GM19463 (cell line): ENCODE results near the gene RARS2.

Experiments
- ATAC-seq: cut with Tn5 transposase; IDR thresholded peaks from one replicate; pipeline ENCODE4 v1.9.1; 2021; ENCODE audit warnings: mild to moderate bottlenecking, moderate library complexity; ENCODE audit not compliant: unreplicated experiment

The RARS2 gene

DNA sequence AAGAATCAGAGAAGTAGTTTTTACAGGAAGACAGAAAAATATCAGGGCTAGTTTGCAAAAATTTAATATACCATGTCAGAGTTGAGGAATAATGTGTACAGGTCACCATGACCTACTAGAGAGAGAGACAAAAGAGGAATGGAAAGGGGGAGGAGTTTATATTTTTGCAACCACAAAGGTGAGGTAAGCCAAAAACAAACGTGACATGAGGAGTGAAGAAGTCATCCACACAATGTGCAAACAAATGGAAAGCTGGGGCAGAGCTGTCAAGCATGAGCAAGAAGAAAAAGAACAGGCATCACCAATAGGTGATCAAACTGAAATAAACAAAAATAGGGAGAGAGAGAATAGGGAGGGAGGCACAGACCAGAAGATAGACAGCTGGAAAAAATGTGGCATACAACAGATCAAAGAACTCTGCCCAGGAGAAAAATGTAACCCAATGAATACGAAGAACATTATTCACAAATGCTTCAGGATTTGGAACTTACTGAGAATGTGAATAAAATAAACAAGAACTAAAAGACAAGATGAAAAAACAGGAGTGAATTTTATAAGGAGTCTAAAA, 15.5 kb downstream of the RARS2 start:
- ATAC-seq, result no peak

GRCh38 chr6:87573307-87574024, 16.3 kb downstream of the RARS2 start:
- ATAC-seq, result no peak

DNA sequence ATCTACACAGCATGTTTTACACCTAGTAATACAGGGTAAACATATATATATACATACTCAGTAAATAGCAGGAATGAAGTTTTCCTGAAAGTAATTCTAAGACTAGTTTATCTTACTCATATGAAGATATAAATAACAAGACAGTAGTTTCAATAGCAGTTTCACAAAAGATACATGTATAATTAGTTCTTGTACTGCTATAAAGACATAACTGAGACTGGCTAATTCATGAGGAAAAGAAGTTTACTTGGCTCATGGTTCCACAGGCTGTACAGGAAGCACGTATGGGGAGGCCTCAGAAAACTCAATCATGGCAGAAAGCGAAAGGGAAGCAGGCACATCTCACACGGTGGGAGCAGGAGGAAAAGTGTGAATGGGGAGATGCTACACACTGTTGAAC, 16.9 kb downstream of the RARS2 start:
- no peak for ATAC-seq

DNA sequence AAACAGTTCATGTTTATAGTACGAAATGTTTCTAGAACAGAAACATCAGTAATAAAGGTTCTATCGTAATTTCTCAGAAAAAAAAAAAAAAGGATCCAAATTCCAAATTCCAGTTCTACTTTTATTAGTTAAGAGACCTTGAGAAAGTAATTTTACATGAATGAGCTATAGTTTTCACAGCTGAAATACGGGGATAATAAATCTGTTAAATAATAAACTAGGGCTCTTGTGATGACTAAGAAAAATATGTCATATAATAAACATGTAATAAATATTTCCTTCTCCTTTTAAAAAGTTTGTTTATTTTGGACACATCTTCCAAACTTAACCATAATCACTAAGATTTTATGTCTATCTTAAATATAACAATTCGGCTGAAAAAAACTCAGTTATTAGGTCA, 17.8 kb downstream of the RARS2 start:
- ATAC-seq, result no peak

GRCh38 chr6:87561017-87561416, 28.8 kb downstream of the RARS2 start:
- ATAC-seq, result no peak

DNA sequence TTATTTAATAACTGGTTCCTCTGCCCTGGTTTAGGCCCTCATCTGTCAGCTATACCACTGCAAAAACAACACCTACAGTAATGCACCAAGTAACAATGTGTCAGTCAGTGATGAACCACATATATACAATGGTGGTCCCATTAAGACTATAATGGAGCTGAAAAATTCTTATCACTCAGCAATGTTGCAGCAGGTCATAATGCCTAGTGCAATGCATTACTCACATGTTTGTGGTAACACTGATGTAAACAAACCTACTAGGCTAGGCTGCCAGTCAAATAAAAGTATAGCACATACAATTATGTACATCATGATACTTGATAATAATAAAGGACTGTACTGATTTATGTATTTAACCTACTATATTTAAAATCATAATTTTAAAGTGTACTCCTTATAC, 31.3 kb downstream of the RARS2 start:
- no peak for ATAC-seq

DNA sequence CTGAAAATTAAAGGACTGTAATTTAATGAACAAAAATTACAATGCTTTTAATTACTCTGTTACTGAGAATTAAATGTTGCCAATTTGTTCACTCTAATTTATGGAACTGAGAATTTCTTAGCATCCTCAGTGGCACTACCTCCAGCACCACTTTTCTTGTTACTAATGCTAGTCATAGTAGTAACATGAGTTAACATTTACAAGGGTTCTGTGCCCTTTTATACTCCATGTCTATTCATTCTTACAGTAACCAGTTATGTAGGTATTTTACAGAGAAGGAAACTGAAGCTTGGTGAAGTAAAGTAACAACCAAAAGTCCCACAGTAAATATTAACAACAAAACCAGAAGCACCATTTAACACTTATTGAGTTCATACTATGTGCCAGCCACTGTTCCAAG, 34.3 kb downstream of the RARS2 start:
- no peak for ATAC-seq

GRCh38 chr6:87553159-87553765, 36.5 kb downstream of the RARS2 start:
- ATAC-seq, result no peak

DNA sequence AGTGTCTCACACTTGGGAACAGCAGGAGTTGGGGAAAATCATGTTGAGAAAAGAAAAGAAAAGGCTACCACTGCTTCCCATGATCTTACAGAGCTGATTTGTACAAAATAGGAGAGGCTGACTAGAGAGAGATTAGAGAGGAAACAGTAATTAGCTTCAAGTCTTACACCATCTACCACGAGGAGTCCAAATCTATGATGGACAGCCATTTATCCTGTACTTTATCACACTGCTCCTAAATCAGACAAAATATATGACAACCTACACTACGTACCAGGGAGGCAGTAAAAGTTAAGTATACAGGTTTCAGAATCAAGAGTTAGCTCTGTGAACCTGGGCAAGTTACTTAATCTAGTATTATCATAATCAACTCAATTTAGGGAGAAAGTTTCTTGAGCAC, 38.0 kb downstream of the RARS2 start:
- no peak for ATAC-seq

- no peak for ATAC-seq
Measured at GRCh38 chr6:87544474-87544735, 45.4 kb downstream of the RARS2 start.

DNA sequence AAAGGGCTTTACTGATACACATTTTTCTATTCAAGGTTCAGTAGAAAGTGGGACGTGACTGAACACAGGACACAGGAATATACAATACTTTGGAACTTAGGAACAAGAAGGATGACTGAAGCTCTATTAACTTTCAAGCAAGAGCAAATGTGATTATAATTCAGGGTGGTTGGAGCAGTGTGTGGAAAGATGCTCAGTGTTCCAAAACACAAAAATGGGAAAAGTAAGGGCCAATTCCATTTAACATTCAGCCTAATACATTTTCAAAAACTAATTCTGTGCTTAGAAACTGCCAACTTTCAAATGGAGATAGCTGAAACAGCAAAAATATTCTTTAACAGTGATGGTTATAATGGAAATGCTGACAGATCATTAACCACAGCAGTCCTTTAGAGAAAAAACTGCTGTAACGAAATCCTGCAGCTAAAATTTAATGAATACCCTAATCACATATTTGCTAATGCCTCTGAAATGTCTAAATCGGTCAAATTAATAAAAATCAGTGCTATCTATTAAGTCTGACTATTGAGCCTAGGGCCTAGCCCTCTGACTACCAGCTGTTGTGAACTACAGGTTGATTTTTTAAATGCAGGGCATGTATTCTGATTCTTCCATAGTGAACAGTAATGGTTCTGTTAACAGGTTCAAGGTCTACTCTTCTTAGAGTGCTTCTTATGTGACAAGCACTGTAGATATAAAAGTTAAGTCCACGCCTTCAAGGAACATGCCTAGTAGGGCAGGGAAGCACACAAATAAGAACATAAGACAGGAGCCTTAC, 45.9 kb downstream of the RARS2 start:
- ATAC-seq, result no peak

DNA sequence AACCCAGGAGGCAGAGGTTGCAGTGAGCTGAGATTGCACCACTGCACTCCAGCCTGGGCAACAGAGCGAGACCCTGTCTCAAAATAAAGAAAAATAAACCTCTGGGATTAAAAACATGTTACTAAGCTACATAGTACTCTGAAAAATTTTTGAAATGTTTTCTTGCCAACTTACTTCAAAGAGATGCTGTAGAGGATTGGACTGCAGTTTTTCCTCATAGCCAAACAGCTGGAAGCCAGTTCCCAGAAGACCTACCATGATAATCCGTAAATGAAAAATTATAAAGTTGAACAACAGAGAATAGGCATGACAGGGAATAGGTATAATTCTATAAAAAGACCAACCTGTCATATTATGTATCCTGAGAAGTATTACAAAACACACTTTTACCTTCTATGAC, 48.0 kb downstream of the RARS2 start:
- no peak for ATAC-seq

- no peak for ATAC-seq
Measured at GRCh38 chr6:87541041-87541440, 48.7 kb downstream of the RARS2 start.

DNA sequence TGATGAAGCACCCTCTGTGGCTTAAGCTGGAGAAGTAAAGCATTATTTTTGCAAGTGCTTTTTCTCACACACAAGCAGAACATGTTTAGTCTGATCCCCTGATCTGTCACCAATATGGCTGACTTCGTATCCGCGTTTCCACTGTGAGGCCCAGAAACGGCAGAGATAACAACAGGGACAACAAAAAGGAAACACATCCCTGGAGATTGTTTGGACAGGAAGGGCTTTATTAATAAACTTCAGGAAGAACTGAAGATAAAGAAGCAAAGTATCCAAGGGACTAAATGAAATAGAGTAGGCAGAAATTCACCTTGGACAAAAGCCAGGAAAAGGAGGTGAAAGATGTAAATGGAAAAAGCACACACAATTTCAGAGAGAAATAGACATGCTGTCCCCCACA, 49.2 kb downstream of the RARS2 start:
- ATAC-seq, result no peak

- no peak for ATAC-seq
Measured at GRCh38 chr6:87539554-87539953, 50.2 kb downstream of the RARS2 start.

DNA sequence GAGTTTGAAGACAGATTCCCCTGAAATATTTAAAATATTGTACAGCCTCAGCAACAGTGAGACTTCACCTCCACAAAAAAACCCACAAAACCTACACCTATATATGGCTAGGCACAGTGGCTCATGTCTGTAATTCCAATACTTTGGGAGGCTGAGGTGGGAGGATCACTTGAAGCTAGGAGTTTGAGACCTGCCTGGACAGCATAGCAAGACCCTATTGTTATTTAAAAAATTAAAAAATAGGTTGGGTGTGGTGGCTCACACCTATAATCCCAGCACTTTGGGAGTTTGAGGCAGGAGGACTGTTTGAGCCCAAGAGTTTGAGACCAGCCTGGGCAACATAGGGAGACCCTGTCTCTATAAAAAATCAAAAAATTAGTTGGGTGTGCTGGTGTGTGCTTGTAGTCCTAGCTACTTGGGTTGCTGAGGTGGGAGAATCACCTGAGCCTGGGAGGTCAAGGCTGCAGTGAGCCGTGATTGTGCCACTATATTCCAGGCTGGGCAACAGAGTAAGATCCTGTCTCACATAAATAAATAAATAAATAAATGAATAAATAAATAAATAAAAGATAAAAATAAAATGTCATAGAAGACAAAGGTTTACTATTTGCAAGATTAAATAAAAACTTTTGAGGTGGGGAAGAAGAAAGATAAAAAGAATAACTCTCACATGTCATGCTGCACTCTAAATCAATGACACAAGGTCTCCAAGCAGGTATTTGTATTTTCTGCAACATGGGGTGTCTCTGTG, 51.1 kb downstream of the RARS2 start:
- ATAC-seq, result no peak

GRCh38 chr6:87534377-87535047, 55.3 kb downstream of the RARS2 start:
- no peak for ATAC-seq

- no peak for ATAC-seq
Measured at GRCh38 chr6:87529221-87529620, 60.6 kb downstream of the RARS2 start.

DNA sequence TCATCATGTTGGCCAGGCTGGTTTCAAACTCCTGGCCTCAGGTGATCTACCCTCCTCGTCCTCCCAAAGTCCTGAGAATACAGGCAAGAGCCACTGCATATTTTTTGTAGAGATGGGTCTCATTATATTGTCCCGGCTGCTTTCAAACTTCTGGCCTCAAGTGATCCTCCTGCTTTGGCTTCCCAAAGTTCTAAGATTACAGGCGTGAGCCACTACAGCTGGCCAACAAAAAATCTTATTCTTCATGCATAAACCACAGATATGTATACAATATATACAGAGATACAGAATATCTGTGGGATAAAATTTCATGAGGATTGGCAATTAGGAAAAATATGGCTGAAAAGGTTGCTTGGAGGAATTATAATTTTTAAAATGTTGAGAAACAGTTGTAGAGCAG, 67.1 kb downstream of the RARS2 start:
- ATAC-seq, result no peak

DNA sequence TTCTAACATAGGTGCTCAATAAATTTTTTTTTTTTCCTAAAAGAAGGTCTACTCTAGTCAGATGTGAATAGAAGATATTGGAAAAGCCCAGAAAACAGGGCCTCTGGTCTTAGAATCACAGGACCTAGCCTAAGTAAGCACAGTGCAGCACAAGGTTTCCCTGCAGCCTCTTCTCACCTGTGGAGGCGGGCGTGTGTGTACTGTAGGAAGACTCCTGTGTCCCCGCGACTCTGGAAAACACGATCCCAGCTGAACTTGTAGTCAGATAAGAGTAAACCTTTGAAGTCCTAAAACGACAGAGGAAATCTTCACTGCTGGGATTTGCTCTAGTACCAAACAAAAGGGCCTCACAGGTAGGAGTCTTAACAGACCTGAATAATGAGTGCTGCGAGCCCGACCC, 71.3 kb downstream of the RARS2 start:
- ATAC-seq, result no peak

- no peak for ATAC-seq
Measured at GRCh38 chr6:87514831-87515230, 75.0 kb downstream of the RARS2 start.
